GM12891 (cell line): ENCODE results near the gene PCDH9.

Experiments used
- POLR2A ChIP-seq: IDR thresholded peaks from 2 replicates; pipeline ENCODE4 v1.6.1; 2011; ENCODE audit warnings: low read depth, low read length, control low read depth
- POLR2AphosphoS5 ChIP-seq: IDR thresholded peaks from 2 replicates; pipeline ENCODE4 v1.6.1; 2011; ENCODE audit warnings: low read depth, low read length, control low read depth
- SPI1 ChIP-seq: IDR thresholded peaks from 2 replicates; pipeline ENCODE4 v1.6.1; 2011; ENCODE audit warnings: low read depth, low read length, control low read depth
- TAF1 ChIP-seq: IDR thresholded peaks from 2 replicates; pipeline ENCODE4 v1.6.1; 2011; ENCODE audit warnings: low read depth, low read length, control low read depth

DNA sequence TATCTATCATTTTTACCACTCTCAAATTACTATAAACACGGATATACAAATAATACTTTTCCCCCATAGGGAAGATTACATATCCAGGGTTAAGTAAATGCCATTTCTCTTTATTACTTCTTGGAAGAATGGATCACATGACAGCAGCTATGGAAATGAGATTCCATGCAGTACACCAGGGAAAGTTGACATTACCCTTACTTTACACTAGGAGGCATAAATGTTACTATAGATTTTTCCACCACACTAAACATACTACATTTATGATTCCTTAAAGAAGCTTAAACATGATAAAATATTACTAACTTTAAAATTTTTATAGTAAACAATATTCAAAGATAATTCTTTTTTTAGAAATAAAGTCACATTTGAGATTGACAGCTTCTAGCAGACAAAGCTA is 611.4 kb downstream of the PCDH9 start:
- TF ChIP-seq POLR2AphosphoS5 (no peak), POLR2A (no peak), TAF1 (no peak), SPI1 (no peak)
